Peyer's patch (tissue), 4 donors: ENCODE measurements around the gene SPEF1.
"Not testable (repeated sequence)": the region's sequence is repeated elsewhere in the genome, so short reads cannot be mapped to it uniquely, and the experiment has no call there.

ENCODE experiments used
- POLR2A ChIP-seq, 2 donors: fragments of 450-650 bp; IDR thresholded peaks; one replicate each; pipeline ENCODE4 v1.5.1; 2017; ENCODE audit warnings: antibody characterized with exemption in 2 of 2, mild to moderate bottlenecking in 2 of 2, moderate library complexity in 2 of 2
- TF ChIP-seq, protein P1 (sequence below), 6 experiments: fragments of 450-650 bp in 4 of 6; fragments of 200-600 bp in 2 of 6; sonication (generic) in 1 of 6; IDR thresholded peaks; one replicate each; pipeline ENCODE4 v1.5.1; 2017 to 2019; ENCODE audit warnings: antibody characterized with exemption in 6 of 6, mild to moderate bottlenecking in 3 of 6, moderate library complexity in 1 of 6

DNA sequence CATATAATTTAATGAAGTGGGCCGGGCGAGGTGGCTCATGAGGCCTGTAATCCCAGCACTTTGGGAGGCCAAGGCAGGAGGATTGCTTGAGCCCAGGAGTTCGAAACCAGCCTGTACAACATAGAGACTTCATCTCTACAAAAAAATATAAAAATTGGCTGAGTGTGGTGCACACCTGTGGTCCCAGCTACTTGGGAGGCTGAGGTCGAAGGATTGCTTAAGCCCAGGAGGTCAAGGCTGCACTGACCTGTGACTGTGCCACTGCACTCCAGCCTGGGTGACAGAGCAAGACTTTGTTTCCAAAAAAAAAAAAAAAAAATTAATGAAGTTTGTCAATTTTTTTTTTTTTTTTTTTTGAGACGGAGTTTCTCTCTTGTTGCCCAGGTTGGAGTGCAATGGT lies 48.6 kb upstream of the SPEF1 start:
- TF ChIP-seq, protein P1, sequence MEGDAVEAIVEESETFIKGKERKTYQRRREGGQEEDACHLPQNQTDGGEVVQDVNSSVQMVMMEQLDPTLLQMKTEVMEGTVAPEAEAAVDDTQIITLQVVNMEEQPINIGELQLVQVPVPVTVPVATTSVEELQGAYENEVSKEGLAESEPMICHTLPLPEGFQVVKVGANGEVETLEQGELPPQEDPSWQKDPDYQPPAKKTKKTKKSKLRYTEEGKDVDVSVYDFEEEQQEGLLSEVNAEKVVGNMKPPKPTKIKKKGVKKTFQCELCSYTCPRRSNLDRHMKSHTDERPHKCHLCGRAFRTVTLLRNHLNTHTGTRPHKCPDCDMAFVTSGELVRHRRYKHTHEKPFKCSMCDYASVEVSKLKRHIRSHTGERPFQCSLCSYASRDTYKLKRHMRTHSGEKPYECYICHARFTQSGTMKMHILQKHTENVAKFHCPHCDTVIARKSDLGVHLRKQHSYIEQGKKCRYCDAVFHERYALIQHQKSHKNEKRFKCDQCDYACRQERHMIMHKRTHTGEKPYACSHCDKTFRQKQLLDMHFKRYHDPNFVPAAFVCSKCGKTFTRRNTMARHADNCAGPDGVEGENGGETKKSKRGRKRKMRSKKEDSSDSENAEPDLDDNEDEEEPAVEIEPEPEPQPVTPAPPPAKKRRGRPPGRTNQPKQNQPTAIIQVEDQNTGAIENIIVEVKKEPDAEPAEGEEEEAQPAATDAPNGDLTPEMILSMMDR (IDR thresholded peaks at IDR 0.05), result not testable (repeated sequence)
- not testable (repeated sequence) for TF ChIP-seq POLR2A (IDR thresholded peaks at IDR 0.05)
